Right lobe of liver (tissue), 6 donors: ENCODE measurements around the gene REPIN1. TPM values are rescaled to one million over a fixed set of nuclear protein-coding genes. Genes with fewer than 3 reads are reported as not detected.

ENCODE experiments used
- ATAC-seq, 4 donors: fragments of 200-7000 bp; cut with Tn5 transposase; one replicate each; pipeline ENCODE4 v1.9.1; 2020; ENCODE audit warnings: mild to moderate bottlenecking in 4 of 4, moderate library complexity in 4 of 4
- DNase-seq, 3 donors: peaks; one replicate each; pipeline ENCODE4 v3.0.0-alpha.2; 2020
- H3K27ac ChIP-seq, 3 donors: fragments of 200-600 bp; one replicate each; pipeline ENCODE4 v1.8.0; 2022
- H3K27me3 ChIP-seq, 2 donors: fragments of 200-600 bp; one replicate each; pipeline ENCODE4 v1.8.0; 2022
- H3K36me3 ChIP-seq, 4 donors: fragments of 200-600 bp; sonication (generic) in 1 of 4; one replicate each; pipeline versions ENCODE4 v1.5.1 to v1.8.0; 2017 to 2022; ENCODE audit warnings: control low read depth in 1 of 4
- H3K4me1 ChIP-seq, 4 donors: fragments of 200-600 bp; sonication (generic) in 1 of 4; one replicate each; pipeline versions ENCODE4 v1.5.1 to v1.8.0; 2017 to 2022; ENCODE audit warnings: control low read depth in 1 of 4
- H3K4me3 ChIP-seq, 3 donors: fragments of 200-600 bp; one replicate each; pipeline ENCODE4 v1.8.0; 2022
- H3K9me3 ChIP-seq, 4 donors: fragments of 200-600 bp; sonication (generic) in 1 of 4; one replicate each; pipeline versions ENCODE4 v1.5.1 to v1.8.0; 2017 to 2022; ENCODE audit warnings: control low read depth in 1 of 4
- POLR2A ChIP-seq: fragments of 450-650 bp; IDR thresholded peaks from one replicate; pipeline ENCODE4 v1.6.1; 2017; ENCODE audit warnings: antibody characterized with exemption, mild to moderate bottlenecking
- WGBS: methylation state at CpG from one replicate; pipeline ENCODE4 v1.1.6; 2018; ENCODE audit warnings: low coverage, low lambda C conversion rate; ENCODE audit not compliant: insufficient coverage; ENCODE audit errors: missing lambda C conversion rate; 5-methylcytosine and 5-hydroxymethylcytosine counted together
- intact Hi-C, 2 donors: fragments of 100-400 bp; cut with DNase I; formaldehyde crosslinking; loops; one replicate each; pipeline versions ENCODE4 v1.11.2 to v1.14.1; 2022
- total RNA-seq, 6 experiments: library from RNA; depleted of rRNA in 2 of 6; stranded (reverse); fragments of >200 nt in 2 of 6; fragmentation: NEBNext Ultra II Directional in 3 of 6; extraction: Animal tissue kit (Norgen Biotek cat#: 25700) in 3 of 6; gene quantifications; one replicate each; pipeline versions ENCODE4 v1.1.0 to v1.2.4, GENCODE V29; 2016 to 2023
- TF ChIP-seq, protein P1 (sequence below), 4 donors: fragments of 200-600 bp in 3 of 4; fragments of 450-650 bp in 1 of 4; IDR thresholded peaks; one replicate each; pipeline versions ENCODE4 v1.5.1 to v1.8.0; 2016 to 2022; ENCODE audit warnings: antibody characterized with exemption in 4 of 4, mild to moderate bottlenecking in 2 of 4
- donor health status: DM: no; HTN: yes; CAD: no.
- donor health status: DM: no; HTN: no; CAD: no.
- donor health status: DM: no; HTN: no; CAD: no.
- donor health status: DM: no; HTN: yes; CAD: no.
- donor health status: DM: no; HTN: yes; CAD: no.

Gene REPIN1
- total RNA-seq, 6 experiments from 2014 or later = 56.2 to 133 (median 73.5) TPM

DNA sequence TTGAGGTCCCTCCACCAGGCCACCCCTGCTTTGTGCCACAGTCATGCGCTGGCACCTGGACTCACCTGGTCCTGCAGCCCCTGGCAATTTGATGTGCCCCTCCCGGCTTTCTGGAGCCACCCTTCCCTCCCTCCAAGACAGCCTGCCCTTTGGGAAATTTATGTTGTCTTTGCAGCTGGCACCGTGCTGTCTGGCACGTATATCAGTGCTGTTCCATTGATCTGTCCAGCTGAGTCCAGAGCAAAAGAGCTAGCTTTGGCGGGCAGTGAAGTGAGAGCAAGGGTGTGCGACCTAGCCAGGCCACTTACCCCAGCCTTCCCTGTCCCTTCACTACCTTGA, 32.9 kb upstream of the REPIN1 start:
- TF ChIP-seq POLR2A = no peak
- TF ChIP-seq, protein P1, sequence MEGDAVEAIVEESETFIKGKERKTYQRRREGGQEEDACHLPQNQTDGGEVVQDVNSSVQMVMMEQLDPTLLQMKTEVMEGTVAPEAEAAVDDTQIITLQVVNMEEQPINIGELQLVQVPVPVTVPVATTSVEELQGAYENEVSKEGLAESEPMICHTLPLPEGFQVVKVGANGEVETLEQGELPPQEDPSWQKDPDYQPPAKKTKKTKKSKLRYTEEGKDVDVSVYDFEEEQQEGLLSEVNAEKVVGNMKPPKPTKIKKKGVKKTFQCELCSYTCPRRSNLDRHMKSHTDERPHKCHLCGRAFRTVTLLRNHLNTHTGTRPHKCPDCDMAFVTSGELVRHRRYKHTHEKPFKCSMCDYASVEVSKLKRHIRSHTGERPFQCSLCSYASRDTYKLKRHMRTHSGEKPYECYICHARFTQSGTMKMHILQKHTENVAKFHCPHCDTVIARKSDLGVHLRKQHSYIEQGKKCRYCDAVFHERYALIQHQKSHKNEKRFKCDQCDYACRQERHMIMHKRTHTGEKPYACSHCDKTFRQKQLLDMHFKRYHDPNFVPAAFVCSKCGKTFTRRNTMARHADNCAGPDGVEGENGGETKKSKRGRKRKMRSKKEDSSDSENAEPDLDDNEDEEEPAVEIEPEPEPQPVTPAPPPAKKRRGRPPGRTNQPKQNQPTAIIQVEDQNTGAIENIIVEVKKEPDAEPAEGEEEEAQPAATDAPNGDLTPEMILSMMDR (IDR thresholded peaks at IDR 0.05) = no peak
- Histone ChIP-seq H3K27ac (peak overlapping the region; percentile 53 to 87 (median 78)), H3K4me3 (no peak overlapping the region), H3K27me3 (no peaks in the 10 kb centered on the region), H3K36me3 (peaks cover 0 to 2% (median 1%) of the 10 kb centered on the region in 4 donors), H3K9me3 (no peaks in the 10 kb centered on the region), H3K4me1 (peaks cover 0 to 55% (median 27%) of the 10 kb centered on the region in 4 donors)
- ATAC-seq (peak; percentile 39 to 63 (median 58)), DNase-seq (peak; percentile 74 to 87 (median 81))
- intact Hi-C loops = no loop called here
- 41% methylated on average over 6 of the region's 6 CpGs for WGBS

DNA sequence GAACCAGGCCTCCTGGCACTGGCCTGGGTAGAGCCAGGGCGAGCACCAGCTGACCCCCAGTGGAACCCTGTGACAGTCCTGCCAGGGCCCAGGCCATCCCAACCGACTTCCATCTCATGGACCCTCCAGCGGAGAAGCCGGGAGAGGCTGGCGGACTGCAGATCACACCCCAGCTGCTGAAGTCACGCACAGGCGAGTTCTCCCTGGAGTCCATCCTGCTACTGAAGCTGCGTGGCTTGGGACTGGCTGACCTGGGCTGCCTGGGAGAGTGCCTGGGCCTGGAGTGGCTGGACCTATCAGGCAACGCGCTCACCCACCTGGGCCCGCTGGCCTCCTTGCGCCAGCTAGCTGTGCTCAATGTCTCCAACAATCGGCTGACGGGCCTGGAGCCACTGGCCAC, 31.9 kb upstream of the REPIN1 start:
- Histone ChIP-seq H3K4me1 (peaks cover 0 to 55% (median 27%) of the 10 kb centered on the region in 4 donors), H3K27ac (peak overlapping the region in 2 of 3 donors; percentile 1 to 87), H3K9me3 (no peaks in the 10 kb centered on the region), H3K27me3 (no peaks in the 10 kb centered on the region), H3K36me3 (peaks cover 0 to 2% (median 0%) of the 10 kb centered on the region in 4 donors), H3K4me3 (peak overlapping the region in 1 of 3 donors; percentile 2)
- WGBS = no CpG with 5 or more reads among the region's 14 CpGs
- ATAC-seq (peak in 1 of 4 donors; percentile 0), DNase-seq (no peak)
- TF ChIP-seq, protein P1 (IDR thresholded peaks at IDR 0.05) = no peak
- no peak for TF ChIP-seq POLR2A
- intact Hi-C loops = no loop called here

DNA sequence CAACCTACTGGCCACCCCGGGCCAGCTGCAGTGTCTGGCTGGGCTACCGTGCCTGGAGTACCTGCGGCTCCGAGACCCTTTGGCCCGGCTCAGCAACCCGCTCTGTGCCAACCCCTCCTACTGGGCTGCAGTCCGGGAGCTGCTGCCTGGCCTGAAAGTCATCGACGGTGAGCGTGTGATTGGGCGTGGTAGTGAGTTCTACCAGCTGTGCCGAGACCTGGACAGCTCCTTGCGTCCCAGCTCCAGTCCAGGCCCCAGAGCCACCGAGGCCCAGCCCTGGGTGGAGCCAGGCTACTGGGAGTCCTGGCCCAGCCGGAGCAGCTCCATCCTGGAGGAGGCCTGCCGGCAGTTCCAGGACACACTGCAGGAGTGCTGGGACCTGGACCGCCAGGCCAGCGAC, 31.4 kb upstream of the REPIN1 start:
- Histone ChIP-seq H3K4me3 (peak overlapping the region in 1 of 3 donors; percentile 2), H3K36me3 (peaks cover 0 to 2% (median 0%) of the 10 kb centered on the region in 4 donors), H3K27ac (peak overlapping the region; percentile 1 to 87 (median 26)), H3K9me3 (no peaks in the 10 kb centered on the region), H3K4me1 (peaks cover 0 to 59% (median 30%) of the 10 kb centered on the region in 4 donors), H3K27me3 (no peaks in the 10 kb centered on the region)
- intact Hi-C loops = no loop called here
- WGBS = 40% methylated on average over 2 of the region's 18 CpGs
- no peak for TF ChIP-seq POLR2A
- TF ChIP-seq, protein P1 (IDR thresholded peaks at IDR 0.05) = no peak
- DNase-seq = peak; percentile 69 to 88 (median 86)
- peak; percentile 33 to 46 (median 36) for ATAC-seq

DNA sequence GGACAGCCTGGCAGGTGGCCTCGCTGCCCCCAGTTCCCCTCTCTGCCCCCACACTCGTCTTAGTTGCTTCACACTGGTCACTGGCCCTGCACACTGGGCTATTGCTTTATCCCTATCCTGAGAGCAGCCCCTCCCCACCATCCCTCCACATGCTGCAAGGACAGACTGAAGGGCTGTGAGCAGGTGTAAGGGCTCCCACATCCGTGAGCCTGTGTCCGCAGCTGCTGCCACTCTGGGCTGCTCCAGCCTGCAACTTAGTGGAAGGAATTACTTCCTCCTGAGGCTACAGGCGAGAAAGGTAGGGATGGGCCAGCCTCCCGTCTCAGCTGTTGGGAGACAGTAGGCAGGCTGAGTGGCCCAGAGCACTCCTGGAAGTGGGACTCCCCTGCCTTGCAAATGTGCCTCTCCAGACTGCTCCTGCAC, 31.0 kb upstream of the REPIN1 start:
- ATAC-seq = no peak
- intact Hi-C loops = no loop called here
- Histone ChIP-seq H3K4me1 (peaks cover 0 to 64% (median 33%) of the 10 kb centered on the region in 4 donors), H3K9me3 (no peaks in the 10 kb centered on the region), H3K4me3 (no peak overlapping the region), H3K27ac (peak overlapping the region in 2 of 3 donors; percentile 26 to 87), H3K27me3 (no peaks in the 10 kb centered on the region), H3K36me3 (peaks cover 0 to 2% (median 0%) of the 10 kb centered on the region in 4 donors)
- 17% methylated on average over 1 of the region's 6 CpGs for WGBS
- DNase-seq = no peak
- TF ChIP-seq, protein P1 (IDR thresholded peaks at IDR 0.05) = no peak
